NT2/D1 (cell line): ENCODE measurements around the gene NDUFA3.

Experiments
- DNase-seq: peaks from one replicate; pipeline ENCODE4 v3.0.0-alpha.2; 2011; ENCODE audit warnings: low read depth, low spot score
- H3K27me3 ChIP-seq: 2 replicates; pipeline ENCODE4 v1.6.0; 2011; ENCODE audit warnings: mild to moderate bottlenecking; ENCODE audit not compliant: insufficient read length, insufficient read depth
- H3K36me3 ChIP-seq: 2 replicates; pipeline ENCODE4 v1.6.1; 2011; ENCODE audit warnings: mild to moderate bottlenecking, low read length, mixed read lengths; ENCODE audit not compliant: insufficient read depth, insufficient read length
- H3K4me1 ChIP-seq: 2 replicates; pipeline ENCODE4 v1.5.1; 2011; ENCODE audit not compliant: insufficient read depth, insufficient read length
- H3K4me3 ChIP-seq: 2 replicates; pipeline ENCODE4 v1.5.1; 2011; ENCODE audit warnings: low read depth; ENCODE audit not compliant: insufficient read length
- H3K9ac ChIP-seq: 2 replicates; pipeline ENCODE4 v1.6.0; 2011; ENCODE audit warnings: low read depth; ENCODE audit not compliant: insufficient read length
- H3K9me3 ChIP-seq: 2 replicates; pipeline ENCODE4 v1.5.1; 2011; ENCODE audit warnings: mild to moderate bottlenecking, low read length; ENCODE audit not compliant: insufficient read depth
- SUZ12 ChIP-seq: IDR thresholded peaks from 2 replicates; pipeline ENCODE4 v1.6.1; 2011; ENCODE audit not compliant: insufficient read length, insufficient read depth; ENCODE audit errors: extremely low read depth
- YY1 ChIP-seq: IDR thresholded peaks from 2 replicates; pipeline ENCODE4 v1.6.1; 2011; ENCODE audit not compliant: insufficient read length, insufficient read depth
- ZNF274 ChIP-seq: IDR thresholded peaks from 2 replicates; pipeline ENCODE4 v1.6.1; 2011; ENCODE audit warnings: mild to moderate bottlenecking, low read depth, low read length

Gene NDUFA3

GRCh38 chr19:54152267-54152666 is 49.6 kb downstream of the NDUFA3 start:
- no peaks in the 10 kb centered on the region for H3K4me1 ChIP-seq
- H3K4me3 ChIP-seq, result no peak overlapping the region
- H3K9ac ChIP-seq, result no peak overlapping the region
- H3K9me3 ChIP-seq, result no peaks in the 10 kb centered on the region
- DNase-seq, result no peak
- peaks cover 86% of the 10 kb centered on the region for H3K36me3 ChIP-seq
- TF ChIP-seq ZNF274 (no peak), YY1 (no peak), SUZ12 (no peak)
- no peaks in the 10 kb centered on the region for H3K27me3 ChIP-seq

GRCh38 chr19:54152878-54153524 is 50.3 kb downstream of the NDUFA3 start:
- no peaks in the 10 kb centered on the region for H3K27me3 ChIP-seq
- H3K4me1 ChIP-seq, result no peaks in the 10 kb centered on the region
- DNase-seq, result no peak
- no peak overlapping the region for H3K9ac ChIP-seq
- H3K9me3 ChIP-seq, result no peaks in the 10 kb centered on the region
- peaks cover 83% of the 10 kb centered on the region for H3K36me3 ChIP-seq
- no peak for TF ChIP-seq YY1
- TF ChIP-seq ZNF274, result no peak
- TF ChIP-seq SUZ12, result no peak
- no peak overlapping the region for H3K4me3 ChIP-seq

GRCh38 chr19:54153731-54154326 is 51.2 kb downstream of the NDUFA3 start:
- peaks cover 81% of the 10 kb centered on the region for H3K36me3 ChIP-seq
- TF ChIP-seq SUZ12 (no peak), YY1 (no peak), ZNF274 (no peak)
- H3K9ac ChIP-seq, result no peak overlapping the region

GRCh38 chr19:54154603-54155345 is 52.1 kb downstream of the NDUFA3 start:
- no peaks in the 10 kb centered on the region for H3K9me3 ChIP-seq
- TF ChIP-seq SUZ12 (no peak), YY1 (no peak), ZNF274 (no peak)
- DNase-seq, result no peak
- peaks cover 2% of the 10 kb centered on the region for H3K4me1 ChIP-seq
- H3K4me3 ChIP-seq, result no peak overlapping the region
- peaks cover 72% of the 10 kb centered on the region for H3K36me3 ChIP-seq
- no peak overlapping the region for H3K9ac ChIP-seq
- H3K27me3 ChIP-seq, result no peaks in the 10 kb centered on the region

More at GRCh38 chr19:54153731-54154326, 51.2 kb downstream of the NDUFA3 start:
- no peak overlapping the region for H3K4me3 ChIP-seq
- no peaks in the 10 kb centered on the region for H3K27me3 ChIP-seq
- peaks cover 2% of the 10 kb centered on the region for H3K4me1 ChIP-seq
- DNase-seq, result no peak
- H3K9me3 ChIP-seq, result no peaks in the 10 kb centered on the region

- Histone ChIP-seq H3K36me3 (peaks cover 65% of the 10 kb centered on the region), H3K27me3 (no peaks in the 10 kb centered on the region), H3K9me3 (no peaks in the 10 kb centered on the region), H3K4me1 (peaks cover 2% of the 10 kb centered on the region), H3K4me3 (no peak overlapping the region), H3K9ac (no peak overlapping the region)
- no peak for DNase-seq
- TF ChIP-seq SUZ12 (no peak), YY1 (no peak), ZNF274 (no peak)
Observed at GRCh38 chr19:54155694-54156093, 53.0 kb downstream of the NDUFA3 start.

- Histone ChIP-seq H3K9ac (no peak overlapping the region), H3K4me3 (no peak overlapping the region), H3K4me1 (peaks cover 2% of the 10 kb centered on the region), H3K27me3 (no peaks in the 10 kb centered on the region), H3K36me3 (peaks cover 59% of the 10 kb centered on the region), H3K9me3 (no peaks in the 10 kb centered on the region)
- TF ChIP-seq ZNF274 (no peak), SUZ12 (no peak), YY1 (no peak)
- no peak for DNase-seq
Observed at GRCh38 chr19:54156490-54156889, 53.8 kb downstream of the NDUFA3 start.

- H3K4me1 ChIP-seq, result peaks cover 2% of the 10 kb centered on the region
- no peak overlapping the region for H3K4me3 ChIP-seq
- peaks cover 55% of the 10 kb centered on the region for H3K36me3 ChIP-seq
- no peaks in the 10 kb centered on the region for H3K9me3 ChIP-seq
- no peak for DNase-seq
- H3K27me3 ChIP-seq, result no peaks in the 10 kb centered on the region
- TF ChIP-seq YY1 (no peak), SUZ12 (no peak), ZNF274 (no peak)
- no peak overlapping the region for H3K9ac ChIP-seq
Observed at GRCh38 chr19:54156953-54157352, 54.3 kb downstream of the NDUFA3 start.
